CD4-positive, CD25-positive, alpha-beta regulatory T cell (primary cell): ENCODE results near the gene LRIF1. TPM values are rescaled to one million over a fixed set of nuclear protein-coding genes. Genes with fewer than 3 reads are reported as not detected.
A peak's percentile ranks its signal among the peaks of the same experiment; 100 is the strongest.

Source experiments
- ATAC-seq, 2 donors: fragments of 150-1000 bp; cut with Tn5 transposase; one replicate each; pipeline ENCODE4 v1.10.0; 2021; ENCODE audit warnings: low read depth in 2 of 2, moderate number of reproducible peaks in 2 of 2, moderate library complexity in 1 of 2
- DNase-seq, 3 donors: peaks; one replicate each; pipeline versions ENCODE4 v3.0.0 to v3.0.0-alpha.2; 2012 to 2022; ENCODE audit warnings: mixed read lengths in 1 of 3
- H3K27ac ChIP-seq: one replicate; pipeline ENCODE4 v1.7.0; 2013; ENCODE audit warnings: mild to moderate bottlenecking, low read length; ENCODE audit not compliant: insufficient read depth, poor library complexity, severe bottlenecking
- H3K27me3 ChIP-seq: one replicate; pipeline ENCODE4 v1.7.0; 2013; ENCODE audit warnings: low read length; ENCODE audit not compliant: control insufficient read depth, insufficient read depth
- H3K36me3 ChIP-seq: one replicate; pipeline ENCODE4 v1.7.0; 2013; ENCODE audit warnings: mild to moderate bottlenecking, low read length, moderate library complexity; ENCODE audit not compliant: control insufficient read depth, insufficient read depth
- H3K4me1 ChIP-seq: 2 replicates; pipeline ENCODE4 v1.7.0; 2013; ENCODE audit warnings: mild to moderate bottlenecking, low read length; ENCODE audit not compliant: insufficient read depth, control insufficient read depth, poor library complexity, severe bottlenecking
- H3K4me3 ChIP-seq: one replicate; pipeline ENCODE4 v1.7.0; 2013; ENCODE audit warnings: low read depth, mild to moderate bottlenecking, low read length, moderate library complexity
- H3K9me3 ChIP-seq, 2 experiments: 1 replicate in 1 of 2; 2 replicates in 1 of 2; pipeline ENCODE4 v1.7.0; 2013; ENCODE audit warnings: low read length in 2 of 2, mild to moderate bottlenecking in 1 of 2, moderate library complexity in 1 of 2; ENCODE audit not compliant: control insufficient read depth in 2 of 2
- H3K27ac Mint-ChIP-seq, 3 donors: one replicate each; pipeline ENCODE4 v1.8.0; 2020 to 2022; ENCODE audit warnings: mild to moderate bottlenecking in 3 of 3, mixed read lengths in 3 of 3, moderate library complexity in 2 of 3
- H3K27me3 Mint-ChIP-seq: one replicate; pipeline ENCODE4 v1.8.0; 2022; ENCODE audit warnings: mild to moderate bottlenecking, mixed read lengths
- H3K36me3 Mint-ChIP-seq: one replicate; pipeline ENCODE4 v1.8.0; 2020; ENCODE audit warnings: mixed read lengths
- H3K4me1 Mint-ChIP-seq, 4 donors: one replicate each; pipeline ENCODE4 v1.8.0; 2020 to 2022; ENCODE audit warnings: mixed read lengths in 4 of 4, mild to moderate bottlenecking in 1 of 4
- H3K4me3 Mint-ChIP-seq, 4 donors: one replicate each; pipeline ENCODE4 v1.8.0; 2020 to 2022; ENCODE audit warnings: mild to moderate bottlenecking in 4 of 4, mixed read lengths in 4 of 4, moderate library complexity in 3 of 4
- H3K9me3 Mint-ChIP-seq, 7 donors: one replicate each; pipeline ENCODE4 v1.8.0; 2020 to 2022; ENCODE audit warnings: mixed read lengths in 7 of 7, mild to moderate bottlenecking in 3 of 7, moderate library complexity in 2 of 7
- polyA plus RNA-seq, 4 donors: library from polyadenylated mRNA; unstranded; fragments of 300-500 nt; fragmentation: Illumina TruSeq; gene quantifications; one replicate each; pipeline ENCODE4 v1.2.3, GENCODE V29; 2021
- total RNA-seq: library from RNA; stranded (reverse); gene quantifications from one replicate; pipeline ENCODE4 v1.2.3, GENCODE V29; 2022

The LRIF1 gene
- total and polyA plus RNA-seq, 5 donors from 2014 or later, result 3.6 to 21.1 (median 17.5) TPM

GRCh38 chr1:110962892-110963690 lies 631 bp downstream of the LRIF1 start:
- Mint-ChIP-seq H3K4me3 (peak overlapping the region; percentile 88 to 95 (median 92)), H3K27me3 (peaks cover 6% of the 10 kb centered on the region), H3K27ac (peak overlapping the region; percentile 98 to 99 (median 99)), H3K9me3 (peaks cover 0 to 57% (median 32%) of the 10 kb centered on the region in 7 donors), H3K4me1 (peaks cover 21 to 47% (median 31%) of the 10 kb centered on the region in 4 donors), H3K36me3 (peaks cover 24% of the 10 kb centered on the region)
- Histone ChIP-seq H3K27ac (peak overlapping the region; percentile 98), H3K36me3 (no peaks in the 10 kb centered on the region), H3K4me1 (peaks cover 21% of the 10 kb centered on the region), H3K9me3 (peaks cover 51 to 82% of the 10 kb centered on the region in 2 experiments), H3K27me3 (peaks cover 11% of the 10 kb centered on the region), H3K4me3 (peak overlapping the region; percentile 79)
- peak; percentile 44 to 86 (median 63) for DNase-seq
- ATAC-seq, result peak in 1 of 2 donors; percentile 10

GRCh38 chr1:110961902-110962301 lies 1.8 kb downstream of the LRIF1 start:
- Mint-ChIP-seq H3K4me3 (peak overlapping the region in 1 of 4 donors; percentile 93), H3K9me3 (peaks cover 0 to 53% (median 29%) of the 10 kb centered on the region in 7 donors), H3K4me1 (peaks cover 19 to 47% (median 31%) of the 10 kb centered on the region in 4 donors), H3K27ac (no peak overlapping the region), H3K36me3 (peaks cover 24% of the 10 kb centered on the region), H3K27me3 (peaks cover 6% of the 10 kb centered on the region)
- ATAC-seq, result no peak
- H3K4me1 ChIP-seq, result peaks cover 21% of the 10 kb centered on the region
- H3K27ac ChIP-seq, result no peak overlapping the region
- H3K27me3 ChIP-seq, result peaks cover 6% of the 10 kb centered on the region
- H3K4me3 ChIP-seq, result peak overlapping the region; percentile 79
- no peak for DNase-seq
- peaks cover 51 to 86% of the 10 kb centered on the region in 2 experiments for H3K9me3 ChIP-seq
- H3K36me3 ChIP-seq, result no peaks in the 10 kb centered on the region

DNA sequence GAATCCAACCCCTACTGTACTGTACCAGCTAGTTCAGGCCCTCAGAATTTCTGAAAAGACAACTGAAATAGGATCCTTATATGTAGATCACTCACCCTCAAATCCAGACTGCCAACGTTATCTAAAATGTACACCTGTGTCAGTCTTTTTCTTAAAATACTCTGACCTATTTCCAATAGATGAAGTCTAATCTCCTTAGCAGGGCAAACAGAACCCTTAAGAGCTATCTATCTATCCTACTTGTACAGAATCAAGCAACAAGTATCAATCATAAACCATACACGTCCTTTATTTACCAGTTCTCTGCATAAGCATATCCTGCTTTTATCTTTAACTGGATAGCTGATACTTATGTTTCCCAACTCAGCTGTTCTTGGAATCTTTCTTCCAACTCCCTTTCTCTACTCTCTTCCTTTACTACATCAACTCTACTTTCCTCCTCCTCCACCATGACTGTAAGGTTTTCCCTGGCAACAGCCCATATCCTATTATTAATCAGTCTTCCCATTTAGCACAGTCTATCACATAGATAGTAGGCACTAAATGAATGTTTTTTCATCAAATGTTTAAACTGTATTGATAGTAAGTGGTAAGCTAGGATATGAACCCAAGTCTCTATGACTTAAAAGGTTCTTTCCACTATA lies 2.8 kb downstream of the LRIF1 start:
- no peaks in the 10 kb centered on the region for H3K36me3 ChIP-seq
- Mint-ChIP-seq H3K27me3 (peaks cover 6% of the 10 kb centered on the region), H3K4me1 (peaks cover 19 to 47% (median 31%) of the 10 kb centered on the region in 4 donors), H3K27ac (peak overlapping the region in 1 of 3 donors; percentile 28), H3K4me3 (peak overlapping the region in 3 of 4 donors; percentile 7 to 33 (median 13)), H3K36me3 (peaks cover 24% of the 10 kb centered on the region), H3K9me3 (peaks cover 0 to 47% (median 29%) of the 10 kb centered on the region in 7 donors)
- peak overlapping the region; percentile 4 for H3K4me3 ChIP-seq
- H3K4me1 ChIP-seq, result peaks cover 21% of the 10 kb centered on the region
- ATAC-seq, result no peak
- peaks cover 61 to 88% of the 10 kb centered on the region in 2 experiments for H3K9me3 ChIP-seq
- no peak for DNase-seq
- no peaks in the 10 kb centered on the region for H3K27me3 ChIP-seq
- no peak overlapping the region for H3K27ac ChIP-seq

GRCh38 chr1:110957798-110958197 lies 5.9 kb downstream of the LRIF1 start:
- H3K27me3 Mint-ChIP-seq, result no peaks in the 10 kb centered on the region
- ATAC-seq, result no peak
- peaks cover 5 to 31% (median 20%) of the 10 kb centered on the region in 7 donors for H3K9me3 Mint-ChIP-seq
- H3K27me3 ChIP-seq, result no peaks in the 10 kb centered on the region
- H3K4me3 Mint-ChIP-seq, result no peak overlapping the region
- no peak overlapping the region for H3K27ac ChIP-seq
- no peak overlapping the region for H3K4me3 ChIP-seq
- no peak for DNase-seq
- H3K27ac Mint-ChIP-seq, result no peak overlapping the region
- H3K36me3 ChIP-seq, result peaks cover 6% of the 10 kb centered on the region
- H3K4me1 ChIP-seq, result peaks cover 7% of the 10 kb centered on the region
- peaks cover 22% of the 10 kb centered on the region for H3K36me3 Mint-ChIP-seq
- H3K9me3 ChIP-seq, result peaks cover 71 to 73% of the 10 kb centered on the region in 2 experiments
- peaks cover 11 to 26% (median 16%) of the 10 kb centered on the region in 4 donors for H3K4me1 Mint-ChIP-seq

DNA sequence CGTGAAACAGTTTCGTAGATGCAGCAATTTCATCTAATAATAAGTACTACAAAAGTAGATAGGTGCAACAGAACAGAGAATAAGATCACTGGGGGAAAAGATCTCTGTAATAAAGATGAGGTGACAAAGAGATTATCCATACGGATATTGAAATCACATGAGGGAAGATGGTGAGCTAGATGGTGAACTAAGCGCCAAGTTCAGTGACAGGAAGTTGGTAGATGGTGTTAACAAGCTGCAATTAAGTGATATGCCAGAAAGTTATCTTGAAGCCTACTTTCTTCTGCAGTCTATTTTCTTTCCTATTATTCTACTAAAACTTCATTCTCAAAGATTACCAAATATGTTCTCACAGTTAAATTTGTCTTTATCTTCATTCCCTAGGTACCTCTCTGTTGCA lies 7.1 kb downstream of the LRIF1 start:
- no peaks in the 10 kb centered on the region for H3K27me3 ChIP-seq
- no peak for DNase-seq
- H3K9me3 ChIP-seq, result peaks cover 66 to 73% of the 10 kb centered on the region in 2 experiments
- no peaks in the 10 kb centered on the region for H3K4me1 ChIP-seq
- ATAC-seq, result no peak
- Mint-ChIP-seq H3K36me3 (peaks cover 31% of the 10 kb centered on the region), H3K9me3 (peaks cover 5 to 30% (median 16%) of the 10 kb centered on the region in 7 donors), H3K27ac (no peak overlapping the region), H3K4me1 (peaks cover 9 to 18% (median 14%) of the 10 kb centered on the region in 4 donors), H3K4me3 (no peak overlapping the region), H3K27me3 (no peaks in the 10 kb centered on the region)
- no peak overlapping the region for H3K4me3 ChIP-seq
- no peak overlapping the region for H3K27ac ChIP-seq
- H3K36me3 ChIP-seq, result peaks cover 16% of the 10 kb centered on the region

- Mint-ChIP-seq H3K27ac (no peak overlapping the region), H3K4me1 (peaks cover 0 to 5% (median 0%) of the 10 kb centered on the region in 4 donors), H3K27me3 (no peaks in the 10 kb centered on the region), H3K4me3 (no peak overlapping the region), H3K9me3 (peaks cover 5 to 22% (median 18%) of the 10 kb centered on the region in 7 donors), H3K36me3 (peaks cover 51% of the 10 kb centered on the region)
- Histone ChIP-seq H3K4me1 (no peaks in the 10 kb centered on the region), H3K27ac (no peak overlapping the region), H3K4me3 (no peak overlapping the region), H3K9me3 (peaks cover 37 to 52% of the 10 kb centered on the region in 2 experiments), H3K36me3 (peaks cover 25% of the 10 kb centered on the region), H3K27me3 (no peaks in the 10 kb centered on the region)
- DNase-seq, result no peak
- no peak for ATAC-seq
Measured at GRCh38 chr1:110953031-110953430, 10.7 kb downstream of the LRIF1 start.

GRCh38 chr1:110952031-110952430 lies 11.7 kb downstream of the LRIF1 start:
- no peaks in the 10 kb centered on the region for H3K27me3 Mint-ChIP-seq
- H3K9me3 Mint-ChIP-seq, result peaks cover 5 to 22% (median 18%) of the 10 kb centered on the region in 7 donors
- H3K4me3 Mint-ChIP-seq, result no peak overlapping the region
- Histone ChIP-seq H3K27me3 (no peaks in the 10 kb centered on the region), H3K9me3 (peaks cover 29 to 47% of the 10 kb centered on the region in 2 experiments), H3K4me1 (no peaks in the 10 kb centered on the region), H3K4me3 (no peak overlapping the region), H3K36me3 (peaks cover 25% of the 10 kb centered on the region), H3K27ac (no peak overlapping the region)
- DNase-seq (no peak), ATAC-seq (no peak)
- peaks cover 55% of the 10 kb centered on the region for H3K36me3 Mint-ChIP-seq
- H3K27ac Mint-ChIP-seq, result no peak overlapping the region
- H3K4me1 Mint-ChIP-seq, result peaks cover 0 to 5% (median under 1%) of the 10 kb centered on the region in 4 donors
